Stimulated activated CD8-positive, alpha-beta memory T cell treated with anti-CD3 and anti-CD28 coated beads, Interleukin-15, amount 100 ng/mL, for 48 hours (primary cell): Measurements from ENCODE around the gene B9D1.

Source experiments
- DNase-seq, 2 donors: peaks; one replicate each; pipeline ENCODE4 v3.0.0-alpha.2; 2020; ENCODE audit warnings: low read depth in 2 of 2

Gene B9D1

DNA sequence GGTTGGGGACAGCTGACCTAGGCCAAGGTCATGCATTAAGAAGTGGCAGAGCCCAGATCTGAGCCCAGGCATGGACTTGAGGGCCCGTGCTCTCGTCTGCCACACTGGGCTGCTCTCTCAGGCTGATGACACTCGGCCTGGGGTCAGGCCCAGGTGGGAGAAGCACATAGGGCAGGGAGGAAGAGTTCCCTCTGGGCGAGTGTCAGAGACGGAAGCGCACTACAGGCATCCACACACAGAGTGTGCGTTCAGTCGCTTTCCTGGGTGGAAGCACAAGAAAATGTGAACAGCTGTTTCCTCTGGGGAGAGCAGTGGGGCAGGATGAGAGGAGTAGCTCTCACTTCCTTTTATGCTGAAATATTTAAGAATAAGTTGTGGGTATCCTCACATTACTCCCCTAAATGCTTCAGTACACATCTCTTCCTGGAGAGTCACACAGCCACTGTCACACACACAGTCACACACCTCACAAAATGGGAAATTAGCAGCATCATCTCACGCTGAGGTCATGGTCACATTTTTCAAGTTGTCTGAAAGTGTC, 59.7 kb downstream of the B9D1 start:
- DNase-seq: no peak

DNA sequence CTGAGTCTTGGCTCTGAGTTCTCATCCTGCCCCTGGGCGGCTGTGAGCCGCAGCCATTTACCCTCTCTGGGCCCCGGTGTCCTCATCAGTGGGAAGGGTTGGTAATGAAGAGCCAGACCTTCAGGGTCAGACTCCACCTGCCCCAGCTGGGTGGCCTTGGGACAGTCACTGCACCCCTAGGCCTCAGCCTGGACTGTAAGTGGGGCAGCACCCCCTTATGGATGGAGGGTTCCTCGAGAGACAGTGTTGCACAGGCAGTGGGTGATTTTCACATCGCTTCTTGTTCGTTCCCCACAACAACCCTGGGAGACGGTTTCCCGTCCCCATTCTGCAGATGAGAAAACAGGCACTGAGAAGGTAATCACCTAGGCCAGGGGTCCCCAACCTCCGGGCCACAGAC, 60.5 kb downstream of the B9D1 start:
- no peak for DNase-seq

DNA sequence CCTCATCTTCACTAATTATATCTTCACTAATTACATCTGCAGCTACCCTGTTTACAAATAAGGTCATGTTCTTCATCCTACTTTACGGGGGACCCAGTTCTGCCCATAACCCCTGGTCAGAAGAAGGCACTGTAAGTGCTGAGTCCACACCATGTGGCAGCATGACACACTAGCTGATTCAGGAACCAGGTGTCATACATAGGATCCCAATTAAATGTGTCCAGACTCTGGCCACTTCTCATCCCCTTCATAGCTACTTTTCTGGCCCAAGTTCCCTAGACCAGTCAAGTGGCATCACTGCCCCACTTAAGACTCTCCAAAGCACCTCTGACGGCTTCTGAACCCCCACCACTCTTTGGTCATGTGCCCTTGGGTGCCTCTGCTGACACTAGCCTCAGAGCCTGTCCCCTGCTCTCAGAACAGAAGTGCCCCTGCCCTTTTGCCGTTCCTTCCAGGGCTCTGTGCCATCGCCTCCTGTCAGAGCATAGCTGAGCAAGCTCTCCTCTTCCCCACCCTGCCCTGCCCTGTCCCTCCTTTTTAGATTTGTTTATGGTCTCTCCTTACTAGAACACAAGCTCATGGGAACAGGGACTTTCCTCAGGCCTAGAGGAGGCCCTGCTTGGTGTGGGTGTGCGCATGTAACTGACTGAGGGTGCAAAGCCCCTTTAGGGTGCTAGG, 61.1 kb downstream of the B9D1 start:
- no peak for DNase-seq

DNA sequence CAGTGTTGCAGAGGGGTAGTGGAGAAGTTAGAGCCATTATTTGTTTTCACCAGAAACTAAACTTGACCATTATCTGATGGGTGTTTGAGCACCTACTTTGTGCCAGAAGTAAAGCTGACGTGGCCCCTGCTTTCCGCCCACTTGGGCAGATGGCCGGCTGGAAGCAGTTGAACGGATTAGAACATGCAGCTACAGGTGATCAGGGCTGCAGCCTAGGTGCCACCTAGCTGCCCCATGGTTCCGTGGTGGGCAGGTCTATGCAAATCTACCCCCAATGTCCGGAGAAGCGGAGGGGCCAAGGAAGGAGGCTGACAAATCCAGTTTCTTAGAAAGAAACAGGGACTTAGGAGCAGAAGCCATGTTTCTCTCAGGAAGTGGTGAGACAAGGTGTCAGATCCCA, 62.7 kb downstream of the B9D1 start:
- no peak for DNase-seq

DNA sequence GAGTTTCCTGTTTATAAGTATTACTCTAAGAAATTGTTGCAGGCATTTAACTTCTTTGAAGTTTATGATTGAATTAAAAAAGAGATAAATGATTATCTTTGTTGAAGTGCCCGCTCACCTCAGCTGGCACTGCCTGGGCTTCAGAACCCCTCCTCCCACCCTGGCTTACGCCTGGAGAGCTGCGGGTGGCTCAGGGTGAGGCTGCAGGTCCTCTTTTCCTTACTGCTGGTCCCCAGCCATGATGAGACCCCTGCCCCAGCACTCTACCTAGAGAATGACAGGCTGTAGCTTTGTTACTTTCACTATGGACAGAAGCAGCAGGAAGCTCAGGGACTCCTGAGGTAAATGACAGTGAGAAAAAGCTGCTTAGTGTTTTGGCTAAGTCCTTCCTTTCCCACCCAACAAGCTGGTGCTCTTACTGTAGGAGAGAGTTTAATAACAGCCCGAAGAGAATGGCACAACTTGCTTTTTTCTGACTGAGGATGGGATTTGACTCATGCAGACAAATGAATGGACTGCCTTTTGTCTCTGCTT, 63.2 kb downstream of the B9D1 start:
- no peak for DNase-seq

DNA sequence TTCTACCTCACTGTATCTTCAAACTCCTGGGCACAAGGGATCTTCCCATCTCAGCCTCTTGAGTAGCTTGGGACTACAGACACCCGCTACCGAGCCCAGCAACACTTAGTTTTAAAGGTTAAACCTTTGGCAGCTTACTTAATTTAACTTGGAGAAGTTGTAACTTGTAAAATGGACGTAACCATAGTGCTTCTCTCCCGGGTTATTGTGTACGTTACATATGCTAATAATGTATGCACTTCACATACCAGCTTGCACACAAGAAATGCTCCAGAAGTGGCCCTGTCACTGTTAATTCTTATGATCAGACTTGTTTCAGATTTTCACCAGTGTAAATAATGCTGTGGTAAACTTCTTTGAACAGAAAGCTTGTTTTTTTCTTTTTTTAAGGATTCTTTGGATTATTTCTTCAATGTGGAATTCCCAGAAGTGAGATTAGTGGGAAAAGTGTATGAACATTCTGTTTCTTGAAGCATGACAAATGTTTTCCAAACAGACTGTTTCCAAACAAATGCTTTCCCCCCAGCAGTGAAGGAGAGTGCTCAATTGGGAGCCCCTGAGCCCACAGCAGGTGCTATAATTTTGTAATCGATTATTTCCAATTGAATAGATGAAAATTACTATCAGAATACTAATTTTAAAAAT, 63.8 kb downstream of the B9D1 start:
- no peak for DNase-seq

DNA sequence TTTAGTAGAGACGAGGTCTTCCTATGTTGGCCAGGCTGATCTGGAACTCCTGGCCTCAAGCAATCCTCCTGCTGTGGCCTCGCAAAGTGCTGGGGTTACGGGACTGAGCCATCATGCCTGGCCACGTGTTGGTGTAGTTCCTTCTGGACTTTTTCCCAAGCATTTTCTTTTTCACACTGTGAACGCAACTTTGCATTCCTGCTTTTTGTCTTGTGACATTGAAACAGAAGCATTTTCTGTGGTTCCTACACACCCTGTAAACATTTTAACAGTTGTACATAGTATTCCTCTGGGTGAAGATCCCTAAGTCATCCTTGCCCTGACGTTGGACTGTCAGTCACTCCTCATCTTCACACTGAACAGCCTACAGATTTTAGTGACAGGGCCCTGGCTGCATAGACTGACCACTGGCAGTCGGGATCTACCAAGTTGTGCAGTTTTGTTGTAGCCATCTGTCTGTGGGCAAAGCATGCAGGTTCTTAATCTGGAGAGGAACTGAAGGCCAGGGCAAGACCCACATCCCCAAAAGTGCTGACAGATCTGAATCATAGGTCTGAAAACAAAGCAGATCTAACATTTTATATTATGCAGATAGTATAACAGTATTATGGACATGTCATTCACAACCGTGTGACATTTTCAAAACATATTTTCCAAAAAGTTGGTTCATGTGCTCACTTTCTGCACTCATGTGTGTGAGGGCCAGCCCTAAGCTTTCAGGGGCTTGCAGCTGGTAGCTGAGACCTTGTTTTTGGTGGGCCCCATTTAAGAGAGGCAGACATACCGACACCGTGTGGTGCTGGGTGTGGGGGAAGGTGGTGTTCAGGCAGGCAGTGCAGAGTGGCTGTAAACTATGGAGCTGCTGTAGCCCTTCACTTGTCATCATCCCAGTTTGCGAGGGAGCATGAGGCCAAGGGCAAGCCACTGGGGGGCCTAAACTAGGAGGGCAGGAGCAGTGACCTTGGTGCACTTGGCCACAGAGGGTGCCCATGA, 65.4 kb downstream of the B9D1 start:
- no peak for DNase-seq

DNA sequence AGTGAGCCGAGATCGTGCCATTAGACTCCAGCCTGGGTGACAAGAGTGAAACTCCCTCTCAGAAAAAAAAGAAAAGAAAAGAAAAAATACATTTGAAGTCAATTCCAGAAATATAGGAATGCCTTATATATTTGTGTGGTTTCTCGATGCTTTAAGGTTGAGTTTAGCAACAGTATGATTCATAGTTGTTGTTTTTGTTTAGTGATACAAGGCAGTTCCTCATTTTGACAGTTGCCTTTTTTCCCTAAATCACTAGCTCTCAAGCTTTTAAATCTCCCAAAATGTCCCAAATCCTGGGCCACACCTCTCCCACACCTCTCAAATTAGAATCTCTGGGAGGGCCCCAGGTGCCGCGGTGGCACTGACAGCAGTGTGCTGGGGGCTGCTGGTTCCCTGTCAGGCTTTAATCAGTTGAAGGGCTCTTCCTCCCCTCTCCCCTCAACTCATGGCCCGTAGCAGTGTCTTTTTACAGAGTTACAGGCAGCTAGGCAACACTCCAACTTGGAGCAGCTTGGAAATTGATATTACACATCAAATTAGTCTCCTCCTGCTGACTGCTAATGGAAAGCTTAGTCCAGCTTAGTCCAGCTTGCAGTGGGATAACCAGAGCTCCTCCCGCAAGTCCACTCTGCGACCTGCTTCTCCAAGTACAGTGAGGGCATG, 66.9 kb downstream of the B9D1 start:
- DNase-seq: no peak

DNA sequence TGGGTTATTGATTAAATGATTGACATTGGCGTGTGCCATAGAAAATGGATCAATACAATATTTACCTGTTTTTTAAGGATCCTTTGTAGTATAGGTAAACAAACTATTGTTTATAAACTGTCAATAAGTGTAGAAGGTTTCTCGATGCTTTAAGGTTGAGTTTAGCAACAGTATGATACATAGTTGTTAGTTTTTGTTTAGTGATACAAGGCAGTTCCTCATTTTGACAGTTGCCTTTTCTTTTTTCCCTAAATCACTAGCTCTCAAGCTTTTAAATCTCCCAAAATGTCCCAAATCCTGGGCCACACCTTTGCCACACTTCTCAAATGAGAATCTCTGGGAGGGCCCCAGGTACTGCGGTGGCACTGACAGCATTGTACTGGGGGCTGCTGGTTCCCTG, 68.1 kb downstream of the B9D1 start:
- DNase-seq: no peak
